Bronchial epithelial cell (primary cell): Measurements from ENCODE around the gene BFSP2. TPM values are rescaled to one million over a fixed set of nuclear protein-coding genes. Genes with fewer than 3 reads are reported as not detected.

Experiments used
- DNase-seq: peaks from one replicate; pipeline ENCODE4 v3.0.0-alpha.2; 2010; ENCODE audit warnings: low read depth
- FAIRE-seq: peaks from 2 replicates; lab custom pipeline; 2011; peaks lifted over from hg19 to GRCh38; lab: Jason Lieb, UNC
- H3K27me3 ChIP-seq: 2 replicates; pipeline ENCODE4 v1.5.1; 2011; ENCODE audit warnings: low read length; ENCODE audit not compliant: control insufficient read depth, insufficient read depth
- H3K36me3 ChIP-seq: 2 replicates; pipeline ENCODE4 v1.5.1; 2011; ENCODE audit warnings: low read length; ENCODE audit not compliant: control insufficient read depth, insufficient read depth
- H3K4me3 ChIP-seq: 2 replicates; pipeline ENCODE4 v1.5.1; 2011; ENCODE audit warnings: mild to moderate bottlenecking, low read depth, low read length, control low read depth
- total RNA-seq: library from RNA; depleted of rRNA; stranded (reverse); fragments of >200 nt; gene quantifications from 2 replicates; pipeline ENCODE4 v1.2.1, GENCODE V29; 2014
- TF ChIP-seq, protein P1 (sequence below): IDR thresholded peaks from 2 replicates; pipeline ENCODE4 v1.5.1; 2011; ENCODE audit warnings: mild to moderate bottlenecking, moderate library complexity, low read length, control low read depth, inconsistent platforms; ENCODE audit not compliant: insufficient read depth, severe bottlenecking

Gene BFSP2
- total RNA-seq, 1 donor from 2014 or later = not detected

DNA sequence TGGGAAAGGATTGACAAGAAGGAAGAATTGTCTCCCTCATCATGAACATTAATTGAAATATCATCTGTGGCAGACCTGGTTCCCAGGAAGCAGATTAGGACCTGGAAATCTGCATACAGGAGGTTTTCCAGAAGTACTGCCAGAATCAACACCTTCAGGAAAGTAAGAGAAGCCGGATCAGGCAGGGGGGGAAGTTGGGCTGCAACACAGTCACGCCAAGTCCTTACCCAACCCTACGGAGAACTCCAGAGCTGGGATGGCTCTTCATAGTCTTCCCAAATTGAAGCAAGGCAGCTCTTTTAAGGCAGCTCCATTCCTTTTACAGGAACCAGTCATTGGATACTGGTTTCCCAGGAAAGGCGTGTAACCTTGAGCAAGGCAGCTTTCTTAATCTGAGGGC is 35.2 kb upstream of the BFSP2 start:
- FAIRE-seq (peak; percentile 43), DNase-seq (no peak)
- no peaks in the 10 kb centered on the region for H3K36me3 ChIP-seq
- H3K27me3 ChIP-seq = no peaks in the 10 kb centered on the region
- TF ChIP-seq, protein P1, sequence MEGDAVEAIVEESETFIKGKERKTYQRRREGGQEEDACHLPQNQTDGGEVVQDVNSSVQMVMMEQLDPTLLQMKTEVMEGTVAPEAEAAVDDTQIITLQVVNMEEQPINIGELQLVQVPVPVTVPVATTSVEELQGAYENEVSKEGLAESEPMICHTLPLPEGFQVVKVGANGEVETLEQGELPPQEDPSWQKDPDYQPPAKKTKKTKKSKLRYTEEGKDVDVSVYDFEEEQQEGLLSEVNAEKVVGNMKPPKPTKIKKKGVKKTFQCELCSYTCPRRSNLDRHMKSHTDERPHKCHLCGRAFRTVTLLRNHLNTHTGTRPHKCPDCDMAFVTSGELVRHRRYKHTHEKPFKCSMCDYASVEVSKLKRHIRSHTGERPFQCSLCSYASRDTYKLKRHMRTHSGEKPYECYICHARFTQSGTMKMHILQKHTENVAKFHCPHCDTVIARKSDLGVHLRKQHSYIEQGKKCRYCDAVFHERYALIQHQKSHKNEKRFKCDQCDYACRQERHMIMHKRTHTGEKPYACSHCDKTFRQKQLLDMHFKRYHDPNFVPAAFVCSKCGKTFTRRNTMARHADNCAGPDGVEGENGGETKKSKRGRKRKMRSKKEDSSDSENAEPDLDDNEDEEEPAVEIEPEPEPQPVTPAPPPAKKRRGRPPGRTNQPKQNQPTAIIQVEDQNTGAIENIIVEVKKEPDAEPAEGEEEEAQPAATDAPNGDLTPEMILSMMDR = no peak
- H3K4me3 ChIP-seq = no peak overlapping the region

DNA sequence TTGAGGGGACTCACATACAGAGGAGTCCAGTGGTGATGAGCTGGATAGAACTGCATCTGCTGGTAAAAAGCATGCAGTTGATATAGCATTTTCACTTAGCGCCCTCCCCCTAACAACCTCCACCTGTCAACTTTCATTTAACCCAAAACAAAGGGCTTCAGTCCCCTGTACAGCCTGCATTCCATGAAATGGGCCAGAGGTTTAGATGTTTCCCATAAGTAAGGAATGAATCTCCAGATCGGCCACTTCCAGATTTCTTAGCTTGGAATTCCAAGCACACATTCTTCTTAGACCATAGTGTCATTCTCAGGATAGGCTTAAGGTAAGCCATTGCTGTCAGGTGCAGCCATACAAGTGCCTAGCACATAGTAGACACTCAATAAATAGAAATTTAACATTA is 32.9 kb upstream of the BFSP2 start:
- TF ChIP-seq, protein P1 = no peak
- no peak overlapping the region for H3K4me3 ChIP-seq
- FAIRE-seq (no peak), DNase-seq (no peak)
- peaks cover 1% of the 10 kb centered on the region for H3K27me3 ChIP-seq
- H3K36me3 ChIP-seq = no peaks in the 10 kb centered on the region

DNA sequence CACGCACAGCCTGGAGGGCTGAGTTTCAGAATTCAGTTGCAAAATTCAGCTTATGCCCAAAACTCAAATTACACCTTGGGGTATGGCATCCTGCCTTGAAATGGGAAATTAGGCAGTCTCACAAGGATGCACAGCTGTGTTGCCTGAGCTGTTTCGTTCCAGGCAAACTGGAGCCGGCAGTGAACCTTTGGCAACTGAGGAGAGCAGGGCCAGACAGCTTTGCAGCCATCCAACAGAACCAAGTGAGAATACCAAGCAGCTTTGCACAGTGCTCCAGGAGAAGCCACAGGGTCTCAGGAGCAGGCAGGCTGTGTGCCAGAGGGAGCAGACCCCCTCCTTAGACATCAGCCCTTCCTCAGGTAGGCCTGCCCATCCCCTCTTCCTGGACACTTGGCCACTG is 32.5 kb upstream of the BFSP2 start:
- DNase-seq = no peak
- Histone ChIP-seq H3K36me3 (no peaks in the 10 kb centered on the region), H3K4me3 (no peak overlapping the region), H3K27me3 (peaks cover 1% of the 10 kb centered on the region)
- TF ChIP-seq, protein P1 = no peak
- FAIRE-seq = no peak

DNA sequence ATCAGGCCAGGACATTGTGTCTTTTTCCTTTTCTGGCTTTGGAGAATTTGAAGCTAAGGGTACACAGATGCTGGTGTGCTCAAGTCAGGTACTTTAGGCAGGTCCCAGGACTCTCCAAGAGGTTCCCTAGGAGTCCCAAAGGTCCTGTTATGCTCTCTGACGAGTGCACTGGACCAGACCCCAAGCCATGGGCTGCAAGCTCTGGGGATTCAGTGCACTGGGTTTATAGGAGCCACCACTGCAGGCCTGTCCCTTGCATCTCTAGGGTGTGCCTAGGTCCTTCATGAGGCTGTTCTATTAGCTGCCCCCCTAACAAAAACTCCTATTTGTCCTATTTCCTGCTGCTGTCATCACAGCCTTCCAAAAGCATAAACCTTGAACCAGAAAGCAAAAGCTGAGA is 31.9 kb upstream of the BFSP2 start:
- Histone ChIP-seq H3K36me3 (no peaks in the 10 kb centered on the region), H3K4me3 (no peak overlapping the region), H3K27me3 (peaks cover 1% of the 10 kb centered on the region)
- DNase-seq = no peak
- FAIRE-seq = no peak
- TF ChIP-seq, protein P1 = no peak

DNA sequence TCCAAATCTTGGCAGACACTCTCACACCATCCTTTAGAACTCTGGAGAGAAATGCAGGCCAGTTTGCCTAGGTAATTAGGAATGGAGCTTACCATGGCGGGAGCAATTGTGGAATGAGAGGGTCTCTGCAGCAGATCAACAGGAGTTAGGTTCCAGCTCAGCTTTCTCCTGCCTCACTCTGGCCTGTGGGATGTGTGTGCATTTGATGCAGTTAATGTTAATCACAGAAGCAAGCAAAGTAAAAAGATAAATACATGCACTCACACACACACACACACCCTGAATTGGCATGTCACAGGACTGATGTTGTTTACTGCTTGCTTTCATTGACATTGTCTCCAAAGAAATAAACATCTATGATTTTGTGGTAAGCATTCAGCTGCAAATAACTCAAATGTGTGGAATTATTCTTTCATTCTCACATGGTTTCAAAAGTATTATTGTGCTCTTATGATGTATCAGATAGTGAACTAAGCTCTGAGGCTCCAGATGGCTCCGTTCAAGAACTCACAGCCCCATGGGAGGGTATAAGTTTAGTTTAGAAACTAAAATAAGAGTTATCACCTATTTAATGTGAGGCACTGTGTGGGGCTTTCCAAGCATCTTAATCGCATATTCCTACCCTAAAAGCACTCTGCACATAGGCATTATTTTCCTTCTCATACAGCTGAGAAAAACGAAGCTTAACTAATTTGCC is 31.3 kb upstream of the BFSP2 start:
- Histone ChIP-seq H3K27me3 (peaks cover 1% of the 10 kb centered on the region), H3K36me3 (no peaks in the 10 kb centered on the region), H3K4me3 (no peak overlapping the region)
- FAIRE-seq = no peak
- DNase-seq = no peak
- TF ChIP-seq, protein P1 = no peak

DNA sequence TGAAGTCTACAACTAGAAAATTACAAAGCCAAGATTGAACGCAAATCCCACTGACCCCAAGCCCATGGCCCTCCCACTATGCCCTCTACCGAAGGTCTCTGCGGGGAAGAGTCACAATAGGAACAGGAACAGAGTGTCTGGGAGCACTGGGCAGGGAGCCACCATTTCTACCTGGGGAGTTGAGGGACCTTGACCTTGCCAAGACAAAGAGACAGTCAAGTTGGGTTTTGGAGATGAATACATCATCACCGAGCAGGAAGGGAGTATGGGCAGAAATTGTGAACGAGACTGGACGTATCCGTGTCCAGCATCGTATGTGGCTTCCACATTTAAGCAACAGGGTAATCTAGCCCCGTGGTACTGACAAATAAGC is 30.8 kb upstream of the BFSP2 start:
- no peak overlapping the region for H3K4me3 ChIP-seq
- DNase-seq (no peak), FAIRE-seq (no peak)
- no peaks in the 10 kb centered on the region for H3K36me3 ChIP-seq
- H3K27me3 ChIP-seq = peaks cover 1% of the 10 kb centered on the region
- TF ChIP-seq, protein P1 = no peak
